Upper lobe of left lung (tissue), 4 donors: ENCODE results near the gene NAV2.

ENCODE experiments used
- CTCF ChIP-seq, 6 experiments: fragments of 450-650 bp in 4 of 6; fragments of 200-600 bp in 2 of 6; sonication (generic) in 2 of 6; IDR thresholded peaks; one replicate each; pipeline ENCODE4 v1.5.1; 2016 to 2019; ENCODE audit warnings: antibody characterized with exemption in 6 of 6
- POLR2A ChIP-seq, 4 donors: fragments of 450-650 bp; IDR thresholded peaks; one replicate each; pipeline ENCODE4 v1.5.1; 2016 to 2017; ENCODE audit warnings: antibody characterized with exemption in 4 of 4, mild to moderate bottlenecking in 2 of 4
- POLR2AphosphoS5 ChIP-seq, 2 donors: sonication (generic); formaldehyde crosslinking; IDR thresholded peaks; one replicate each; pipeline ENCODE4 v1.5.1; 2017; ENCODE audit warnings: antibody characterized with exemption in 2 of 2

GRCh38 chr11:20137637-20138036 lies 425.0 kb downstream of the NAV2 start:
- TF ChIP-seq CTCF (IDR thresholded peaks at IDR 0.05) (no peak), POLR2AphosphoS5 (IDR thresholded peaks at IDR 0.05) (no peak), POLR2A (IDR thresholded peaks at IDR 0.05) (no peak)
